ENCODE results near the gene CLEC4D.

- TF ChIP-seq GATA3 (IDR thresholded peaks at IDR 0.05; ENCODE audit: low read depth, low read length) = no peak
- no peak for TF ChIP-seq GATA2 (IDR thresholded peaks at IDR 0.05; ENCODE audit: low read depth, low read length)
These were observed 18.7 kb downstream of the CLEC4D start for GRCh38 chr12:8532045-8532444.
